ENCODE results near the gene ABCG8. TPM values are rescaled to one million over a fixed set of nuclear protein-coding genes. Genes with fewer than 3 reads are reported as not detected.

The ABCG8 gene
- total and polyA plus RNA-seq, 10 of the 15 experiments (the other 5 are each of a cell fraction or from before 2014, with no cell fraction given) = not detected

GRCh38 chr2:43854671-43855070, 15.9 kb downstream of the ABCG8 start:
- H4K20me1 ChIP-seq (ENCODE audit: control insufficient read depth, insufficient read depth) = no peaks in the 10 kb centered on the region
- H3K4me1 ChIP-seq (ENCODE audit: control insufficient read depth, insufficient read depth, low read length) = no peaks in the 10 kb centered on the region
- FAIRE-seq (no peak), ATAC-seq (no peak), DNase-seq (ENCODE audit: low read depth, low spot score) (no peak)
- BruUV-seq (replicated peaks) = no TSS peak
- no peaks in the 10 kb centered on the region for H3K9me3 ChIP-seq (replicated peaks; ENCODE audit: control insufficient read depth, insufficient read depth, low read length)
- no peak overlapping the region for H3K9ac ChIP-seq (ENCODE audit: control insufficient read depth, insufficient read depth, low read length)
- H3K79me2 ChIP-seq (ENCODE audit: control insufficient read depth, insufficient read depth, low read length) = no peaks in the 10 kb centered on the region
- ChIA-PET SMC1A (ENCODE audit: uncharacterized antibody, unreplicated experiment) (no interaction called here), POLR2A (no interaction called here), CTCF (no interaction called here), RAD21 (ENCODE audit: unreplicated experiment) (no interaction called here)
- H3K4me2 ChIP-seq (ENCODE audit: control insufficient read depth, insufficient read depth) = no peak overlapping the region
- intact Hi-C loops (cut with micrococcal nuclease; ENCODE audit: unreplicated experiment) (no loop called here), in situ Hi-C loops (cut with MboI) (no loop called here)
- H3K36me3 ChIP-seq (ENCODE audit: control insufficient read depth in 2 of 2, insufficient read depth in 2 of 2, low read length in 1 of 2) = no peaks in the 10 kb centered on the region
- 62% methylated on average over 3 of the region's 3 CpGs for WGBS (ENCODE audit: insufficient coverage, insufficient replicate concordance, low lambda C conversion rate, missing lambda C conversion rate)
- TF ChIP-seq MAX (IDR thresholded peaks at IDR 0.05; ENCODE audit: low read depth, low read length) (no peak), ZNF592 (IDR thresholded peaks at IDR 0.05) (no peak), EZH2 (IDR thresholded peaks at IDR 0.05; ENCODE audit: borderline replicate concordance, control insufficient read depth, low read depth, low read length) (no peak), USF2 (IDR thresholded peaks at IDR 0.05; ENCODE audit: borderline replicate concordance, low read depth, low read length) (no peak), ZNF687 (IDR thresholded peaks at IDR 0.05) (no peak), KLF5 (IDR thresholded peaks at IDR 0.05; ENCODE audit: partially characterized antibody) (no peak)
- no peaks in the 10 kb centered on the region for H3K27me3 ChIP-seq (replicated peaks in 1 of 2; ENCODE audit: control insufficient read depth in 2 of 2, insufficient read depth in 2 of 2, low read length in 1 of 2)
- H2AFZ ChIP-seq (ENCODE audit: control insufficient read depth, low read depth, low read length) = no peak overlapping the region
- no peak overlapping the region for H3K27ac ChIP-seq (ENCODE audit: control insufficient read depth, insufficient read depth)
- no peak overlapping the region for H3K4me3 ChIP-seq
